Endodermal cell (in vitro differentiated cells): ENCODE results near the gene LCMT2. TPM values are rescaled to one million over a fixed set of nuclear protein-coding genes. Genes with fewer than 3 reads are reported as not detected.

Experiments used
- DNase-seq: peaks from one replicate; pipeline ENCODE4 v3.0.0-alpha.2; 2017
- H3K27ac ChIP-seq: 2 replicates; pipeline ENCODE4 v1.5.1; 2013; ENCODE audit warnings: mild to moderate bottlenecking, low read depth, low read length, moderate library complexity
- H3K27me3 ChIP-seq: 2 replicates; pipeline ENCODE4 v1.6.1; 2013; ENCODE audit warnings: mild to moderate bottlenecking, low read length, moderate library complexity; ENCODE audit not compliant: insufficient read depth, control insufficient read depth, poor library complexity, severe bottlenecking
- H3K36me3 ChIP-seq: 2 replicates; pipeline ENCODE4 v1.7.0; 2013; ENCODE audit warnings: mild to moderate bottlenecking, low read length, moderate library complexity; ENCODE audit not compliant: control insufficient read depth, insufficient read depth
- H3K4me1 ChIP-seq: one replicate; pipeline ENCODE4 v1.7.0; 2013; ENCODE audit warnings: low read length; ENCODE audit not compliant: control insufficient read depth, insufficient read depth
- H3K4me3 ChIP-seq: 2 replicates; pipeline ENCODE4 v1.5.1; 2013; ENCODE audit warnings: mild to moderate bottlenecking, low read length, moderate library complexity
- H3K9ac ChIP-seq: 2 replicates; pipeline ENCODE4 v1.6.1; 2013; ENCODE audit warnings: mild to moderate bottlenecking, low read length, moderate library complexity; ENCODE audit not compliant: poor library complexity, severe bottlenecking; ENCODE audit errors: extremely low read depth
- H3K9me3 ChIP-seq: 2 replicates; pipeline ENCODE4 v1.6.1; 2013; ENCODE audit warnings: mild to moderate bottlenecking, low read length, moderate library complexity; ENCODE audit not compliant: control insufficient read depth
- H3K27ac Mint-ChIP-seq: 2 replicates; pipeline ENCODE4 v1.8.0; 2020; ENCODE audit warnings: mixed read lengths
- H3K27me3 Mint-ChIP-seq: 2 replicates; pipeline ENCODE4 v1.8.0; 2021; ENCODE audit warnings: mild to moderate bottlenecking, mixed read lengths; ENCODE audit not compliant: insufficient read depth
- H3K36me3 Mint-ChIP-seq: 2 replicates; pipeline ENCODE4 v1.8.0; 2020; ENCODE audit warnings: low read depth, mixed read lengths
- H3K4me1 Mint-ChIP-seq: 2 replicates; pipeline ENCODE4 v1.8.0; 2020; ENCODE audit warnings: mixed read lengths
- H3K4me3 Mint-ChIP-seq: 2 replicates; pipeline ENCODE4 v1.8.0; 2020; ENCODE audit warnings: mild to moderate bottlenecking, moderate library complexity, mixed read lengths
- H3K9me3 Mint-ChIP-seq: 2 replicates; pipeline ENCODE4 v1.8.0; 2020; ENCODE audit warnings: mild to moderate bottlenecking, mixed read lengths
- WGBS, 2 experiments: methylation state at CpG; one replicate each; pipeline versions ENCODE4 v1.1.5 to v1.1.7; 2013; ENCODE audit warnings: missing lambda C conversion rate in 2 of 2, mixed read lengths in 1 of 2; ENCODE audit not compliant: insufficient coverage in 1 of 2, insufficient read length in 1 of 2; 5-methylcytosine and 5-hydroxymethylcytosine counted together
- total RNA-seq, 2 donors: library from RNA; stranded (reverse); fragmentation: NEBNext Ultra II Directional in 1 of 2; extraction: Animal tissue kit (Norgen Biotek cat#: 25700) in 1 of 2; gene quantifications; 2 replicates in 1 of 2; 3 replicates in 1 of 2; pipeline ENCODE4 v1.2.1, GENCODE V29; 2021
- TF ChIP-seq, protein P1 (sequence below): fragments of 200-600 bp; sonication (generic); conservative IDR thresholded peaks from 2 replicates; pipeline ENCODE4 v1.5.0; 2021; ENCODE audit warnings: antibody characterized with exemption, mild to moderate bottlenecking

The LCMT2 gene
- total RNA-seq, 2 donors from 2014 or later = 12.6 to 13.2 TPM

- Histone ChIP-seq H3K9ac (no peak overlapping the region), H3K4me1 (no peaks in the 10 kb centered on the region), H3K36me3 (no peaks in the 10 kb centered on the region), H3K9me3 (no peaks in the 10 kb centered on the region), H3K27ac (no peak overlapping the region), H3K4me3 (no peak overlapping the region), H3K27me3 (peaks cover 4% of the 10 kb centered on the region)
- no peak for DNase-seq
- H3K27me3 Mint-ChIP-seq = peaks cover 6% of the 10 kb centered on the region
- H3K4me3 Mint-ChIP-seq = no peak overlapping the region
- H3K36me3 Mint-ChIP-seq = no peaks in the 10 kb centered on the region
- no peaks in the 10 kb centered on the region for H3K4me1 Mint-ChIP-seq
- 76 to 83% methylated on average over 6 to 9 of the region's 9 CpGs for WGBS, 2 experiments
- no peak overlapping the region for H3K27ac Mint-ChIP-seq
- TF ChIP-seq, protein P1, sequence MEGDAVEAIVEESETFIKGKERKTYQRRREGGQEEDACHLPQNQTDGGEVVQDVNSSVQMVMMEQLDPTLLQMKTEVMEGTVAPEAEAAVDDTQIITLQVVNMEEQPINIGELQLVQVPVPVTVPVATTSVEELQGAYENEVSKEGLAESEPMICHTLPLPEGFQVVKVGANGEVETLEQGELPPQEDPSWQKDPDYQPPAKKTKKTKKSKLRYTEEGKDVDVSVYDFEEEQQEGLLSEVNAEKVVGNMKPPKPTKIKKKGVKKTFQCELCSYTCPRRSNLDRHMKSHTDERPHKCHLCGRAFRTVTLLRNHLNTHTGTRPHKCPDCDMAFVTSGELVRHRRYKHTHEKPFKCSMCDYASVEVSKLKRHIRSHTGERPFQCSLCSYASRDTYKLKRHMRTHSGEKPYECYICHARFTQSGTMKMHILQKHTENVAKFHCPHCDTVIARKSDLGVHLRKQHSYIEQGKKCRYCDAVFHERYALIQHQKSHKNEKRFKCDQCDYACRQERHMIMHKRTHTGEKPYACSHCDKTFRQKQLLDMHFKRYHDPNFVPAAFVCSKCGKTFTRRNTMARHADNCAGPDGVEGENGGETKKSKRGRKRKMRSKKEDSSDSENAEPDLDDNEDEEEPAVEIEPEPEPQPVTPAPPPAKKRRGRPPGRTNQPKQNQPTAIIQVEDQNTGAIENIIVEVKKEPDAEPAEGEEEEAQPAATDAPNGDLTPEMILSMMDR = no peak
- H3K9me3 Mint-ChIP-seq = peaks cover 6% of the 10 kb centered on the region
These were observed 56.2 kb downstream of the LCMT2 start for GRCh38 chr15:43274136-43274535.

Other genes with a start within 250 kb of the LCMT2 start
- gene UBR1, start 224.5 kb downstream of the LCMT2 start, total RNA-seq = 10 to 100 TPM; 30.3 to 30.9 TPM
- 10 to 100 TPM in 1 of 2 donors, 1 to 10 TPM in 1; 8.1 to 10.2 TPM for gene TMEM62, start 197.0 kb downstream of the LCMT2 start, total RNA-seq
- 10 to 100 TPM; 25.7 to 43.5 TPM for gene CCNDBP1, start 145.2 kb downstream of the LCMT2 start, total RNA-seq
- gene EPB42, start 109.6 kb downstream of the LCMT2 start, total RNA-seq = not detected
- not detected for gene TGM5, start 63.6 kb downstream of the LCMT2 start, total RNA-seq
- gene TGM7, start 28.3 kb downstream of the LCMT2 start, total RNA-seq = not detected
- 10 to 100 TPM; 44.3 to 45.1 TPM for gene ZSCAN29, start 40.5 kb upstream of the LCMT2 start, total RNA-seq
- gene TUBGCP4, start 40.5 kb upstream of the LCMT2 start, total RNA-seq = 10 to 100 TPM; 19.3 to 20.0 TPM
- gene TP53BP1, start 162.6 kb upstream of the LCMT2 start, total RNA-seq = 100 to 1,000 TPM in 1 of 2 donors, 10 to 100 TPM in 1; 85.4 to 114 TPM
- gene MAP1A, start 187.0 kb upstream of the LCMT2 start, total RNA-seq = 1 to 10 TPM in 1 of 2 donors, under 1 TPM in 1; 0.66 to 1.1 TPM